ENCODE measurements around the gene SPARCL1. TPM values are rescaled to one million over a fixed set of nuclear protein-coding genes. Genes with fewer than 3 reads are reported as not detected.
"Not testable (repeated sequence)": the region's sequence is repeated elsewhere in the genome, so short reads cannot be mapped to it uniquely, and the experiment has no call there.

SPARCL1 gene, protein sequence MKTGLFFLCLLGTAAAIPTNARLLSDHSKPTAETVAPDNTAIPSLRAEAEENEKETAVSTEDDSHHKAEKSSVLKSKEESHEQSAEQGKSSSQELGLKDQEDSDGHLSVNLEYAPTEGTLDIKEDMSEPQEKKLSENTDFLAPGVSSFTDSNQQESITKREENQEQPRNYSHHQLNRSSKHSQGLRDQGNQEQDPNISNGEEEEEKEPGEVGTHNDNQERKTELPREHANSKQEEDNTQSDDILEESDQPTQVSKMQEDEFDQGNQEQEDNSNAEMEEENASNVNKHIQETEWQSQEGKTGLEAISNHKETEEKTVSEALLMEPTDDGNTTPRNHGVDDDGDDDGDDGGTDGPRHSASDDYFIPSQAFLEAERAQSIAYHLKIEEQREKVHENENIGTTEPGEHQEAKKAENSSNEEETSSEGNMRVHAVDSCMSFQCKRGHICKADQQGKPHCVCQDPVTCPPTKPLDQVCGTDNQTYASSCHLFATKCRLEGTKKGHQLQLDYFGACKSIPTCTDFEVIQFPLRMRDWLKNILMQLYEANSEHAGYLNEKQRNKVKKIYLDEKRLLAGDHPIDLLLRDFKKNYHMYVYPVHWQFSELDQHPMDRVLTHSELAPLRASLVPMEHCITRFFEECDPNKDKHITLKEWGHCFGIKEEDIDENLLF
- 783 TPM for total RNA-seq
- 1,320 TPM for polyA plus RNA-seq

GRCh38 chr4:87529187-87529586 lies at the start of gene SPARCL1:
SPARCL1 (minus strand) TSS chr4:87529376; CDS start chr4:87499574, 29,802 bp downstream.
- H3K4me3 ChIP-seq (ENCODE audit: low read depth, low read length), result peak within 1 kb of the TSS; percentile 64
- WGBS, result 17% methylated on average over 4 of the region's 4 CpGs
- no peaks in the 10 kb centered on the region for H3K4me1 ChIP-seq (ENCODE audit: insufficient read depth)
- peak; percentile 80 for DNase-seq (ENCODE audit: extremely low spot score)
- H3K36me3 ChIP-seq (ENCODE audit: insufficient read depth), result peaks cover 2% of the 10 kb centered on the region
- H3K27ac ChIP-seq (ENCODE audit: low read depth), result peak within 1 kb of the TSS; percentile 52

DNA sequence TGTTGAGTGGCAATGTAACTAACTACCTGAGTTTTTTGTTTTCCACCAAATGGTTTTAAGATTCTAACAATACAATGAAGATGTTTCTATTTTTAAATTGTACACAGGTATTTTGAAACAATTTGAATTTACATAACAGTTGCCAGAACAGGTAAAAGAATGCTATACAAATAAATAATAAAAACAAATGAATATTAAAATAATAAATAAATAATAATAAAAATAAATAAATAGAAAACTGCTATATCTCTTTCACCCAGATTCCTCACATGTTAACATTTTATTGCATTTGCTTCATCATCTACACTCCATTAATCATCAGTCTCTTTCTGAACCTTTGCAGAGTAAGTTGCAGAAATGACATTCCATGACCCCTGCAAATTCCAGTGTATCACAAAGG lies 46.8 kb upstream of the SPARCL1 start:
- no peaks in the 10 kb centered on the region for H3K36me3 ChIP-seq (ENCODE audit: insufficient read depth)
- no peak overlapping the region for H3K27ac ChIP-seq (ENCODE audit: low read depth)
- no peak overlapping the region for H3K4me3 ChIP-seq (ENCODE audit: low read depth, low read length)

DNA sequence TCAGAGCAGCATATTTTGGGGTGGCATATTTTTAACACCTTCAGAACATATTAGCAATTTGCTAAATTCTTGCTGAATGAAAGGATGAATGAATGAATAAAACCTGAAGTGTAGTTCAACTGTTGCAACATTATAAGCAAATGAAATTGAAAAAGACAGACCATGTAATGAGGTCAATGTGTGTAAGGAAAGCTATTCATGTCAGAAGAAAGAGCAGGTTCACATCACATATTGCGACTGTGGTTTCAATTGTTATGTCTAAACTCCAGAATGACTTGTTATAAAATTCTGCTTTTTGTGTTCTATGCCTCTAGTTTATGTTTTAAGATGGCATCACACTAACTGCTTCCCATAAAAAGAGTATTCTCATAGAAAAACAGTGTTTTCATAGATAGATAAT lies 46.2 kb upstream of the SPARCL1 start:
- 97% methylated on average over 1 of the region's 1 CpG for WGBS
- no peak for DNase-seq (ENCODE audit: extremely low spot score)
- Histone ChIP-seq H3K36me3 (ENCODE audit: insufficient read depth) (no peaks in the 10 kb centered on the region), H3K4me1 (ENCODE audit: insufficient read depth) (no peaks in the 10 kb centered on the region), H3K27ac (ENCODE audit: low read depth) (no peak overlapping the region), H3K4me3 (ENCODE audit: low read depth, low read length) (no peak overlapping the region)

More for the DNA sequence above, 46.8 kb upstream of the SPARCL1 start:
- H3K4me1 ChIP-seq (ENCODE audit: insufficient read depth), result no peaks in the 10 kb centered on the region
- DNase-seq (ENCODE audit: extremely low spot score), result no peak

DNA sequence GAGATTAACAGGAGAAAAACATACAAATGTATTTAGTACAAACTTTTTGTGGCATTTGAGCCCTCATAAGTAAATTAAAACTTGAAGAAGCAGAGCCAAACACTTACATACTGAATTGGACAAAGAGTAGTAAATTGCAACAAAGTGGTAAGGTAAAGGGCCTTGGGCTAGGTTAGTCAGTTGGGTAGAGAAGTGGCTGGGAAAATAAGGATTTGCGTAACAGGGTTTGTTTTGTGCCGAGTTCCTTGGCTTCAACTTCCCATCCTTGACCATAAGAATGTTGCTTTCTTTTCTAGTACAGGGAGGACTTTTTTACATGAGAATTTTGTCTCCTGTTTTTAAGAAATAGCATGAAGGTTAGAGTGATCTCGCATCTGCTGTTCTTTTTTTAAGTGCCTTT lies 45.8 kb upstream of the SPARCL1 start:
- H3K36me3 ChIP-seq (ENCODE audit: insufficient read depth), result no peaks in the 10 kb centered on the region
- DNase-seq (ENCODE audit: extremely low spot score), result no peak
- WGBS, result 91% methylated on average over 3 of the region's 3 CpGs
- no peaks in the 10 kb centered on the region for H3K4me1 ChIP-seq (ENCODE audit: insufficient read depth)
- no peak overlapping the region for H3K4me3 ChIP-seq (ENCODE audit: low read depth, low read length)
- no peak overlapping the region for H3K27ac ChIP-seq (ENCODE audit: low read depth)

GRCh38 chr4:87574376-87574775 lies 45.2 kb upstream of the SPARCL1 start:
- H3K36me3 ChIP-seq (ENCODE audit: insufficient read depth); DNase-seq (ENCODE audit: extremely low spot score); H3K27ac ChIP-seq (ENCODE audit: low read depth); H3K4me1 ChIP-seq (ENCODE audit: insufficient read depth); H3K4me3 ChIP-seq (ENCODE audit: low read depth, low read length): not testable (repeated sequence)

GRCh38 chr4:87570290-87570805 lies 41.2 kb upstream of the SPARCL1 start:
- WGBS, result 86% methylated on average over 5 of the region's 5 CpGs
- DNase-seq (ENCODE audit: extremely low spot score), result no peak
- H3K4me3 ChIP-seq (ENCODE audit: low read depth, low read length), result no peak overlapping the region

GRCh38 chr4:87567191-87567590 lies 38.0 kb upstream of the SPARCL1 start:
- no peak overlapping the region for H3K4me3 ChIP-seq (ENCODE audit: low read depth, low read length)
- no peaks in the 10 kb centered on the region for H3K36me3 ChIP-seq (ENCODE audit: insufficient read depth)
- DNase-seq (ENCODE audit: extremely low spot score), result no peak
- H3K27ac ChIP-seq (ENCODE audit: low read depth), result no peak overlapping the region
- no peaks in the 10 kb centered on the region for H3K4me1 ChIP-seq (ENCODE audit: insufficient read depth)
- 82% methylated on average over 2 of the region's 2 CpGs for WGBS

More at GRCh38 chr4:87570290-87570805, 41.2 kb upstream of the SPARCL1 start:
- Histone ChIP-seq H3K36me3 (ENCODE audit: insufficient read depth) (no peaks in the 10 kb centered on the region), H3K4me1 (ENCODE audit: insufficient read depth) (no peaks in the 10 kb centered on the region), H3K27ac (ENCODE audit: low read depth) (no peak overlapping the region)

DNA sequence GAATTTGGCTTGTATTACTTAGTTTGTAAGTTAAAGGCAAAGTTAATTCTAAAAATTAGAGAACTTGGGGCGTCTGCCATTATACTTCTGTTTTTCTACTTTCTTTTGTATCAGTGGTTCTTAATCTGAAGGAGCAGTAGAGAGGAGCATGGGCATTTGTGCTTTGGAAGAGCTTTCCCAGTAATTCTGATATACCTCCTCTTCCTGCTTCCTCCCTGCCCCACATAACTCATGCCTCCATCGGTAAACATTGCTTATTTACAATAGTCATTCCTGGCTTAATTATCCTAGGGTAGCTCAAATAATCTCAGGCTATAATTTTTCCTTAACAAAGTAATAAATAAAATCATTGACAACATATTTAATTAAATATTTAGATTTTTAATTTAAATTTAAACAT lies 37.1 kb upstream of the SPARCL1 start:
- Histone ChIP-seq H3K27ac (ENCODE audit: low read depth) (no peak overlapping the region), H3K4me1 (ENCODE audit: insufficient read depth) (no peaks in the 10 kb centered on the region), H3K36me3 (ENCODE audit: insufficient read depth) (no peaks in the 10 kb centered on the region), H3K4me3 (ENCODE audit: low read depth, low read length) (no peak overlapping the region)
- 58% methylated on average over 2 of the region's 2 CpGs for WGBS
- no peak for DNase-seq (ENCODE audit: extremely low spot score)

DNA sequence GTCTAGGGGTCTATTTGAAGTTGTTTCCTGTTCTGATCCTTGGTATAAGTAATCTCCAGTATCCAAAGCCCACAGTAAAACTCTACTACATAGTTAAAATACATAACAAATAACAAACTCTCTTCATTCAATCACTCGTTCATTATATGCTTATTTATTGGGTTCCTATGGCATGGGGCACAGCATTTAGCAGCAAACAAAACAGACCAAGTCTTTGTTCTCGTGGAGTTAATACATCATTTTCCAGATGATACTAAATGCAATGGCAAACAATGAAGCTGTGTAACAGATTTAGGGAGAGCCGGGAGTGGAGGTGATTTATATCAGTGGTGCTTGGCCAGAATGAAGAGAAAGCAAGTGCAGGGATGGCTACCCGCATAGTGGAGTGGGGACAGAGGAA lies 36.6 kb upstream of the SPARCL1 start:
- Histone ChIP-seq H3K4me3 (ENCODE audit: low read depth, low read length) (no peak overlapping the region), H3K27ac (ENCODE audit: low read depth) (no peak overlapping the region), H3K36me3 (ENCODE audit: insufficient read depth) (no peaks in the 10 kb centered on the region), H3K4me1 (ENCODE audit: insufficient read depth) (no peaks in the 10 kb centered on the region)
- 83% methylated on average over 4 of the region's 4 CpGs for WGBS
- no peak for DNase-seq (ENCODE audit: extremely low spot score)

GRCh38 chr4:87560802-87561201 lies 31.6 kb upstream of the SPARCL1 start:
- H3K36me3 ChIP-seq (ENCODE audit: insufficient read depth), result no peaks in the 10 kb centered on the region
- no peaks in the 10 kb centered on the region for H3K4me1 ChIP-seq (ENCODE audit: insufficient read depth)
- no peak for DNase-seq (ENCODE audit: extremely low spot score)
- H3K27ac ChIP-seq (ENCODE audit: low read depth), result no peak overlapping the region
- 95% methylated on average over 2 of the region's 2 CpGs for WGBS
- H3K4me3 ChIP-seq (ENCODE audit: low read depth, low read length), result no peak overlapping the region

DNA sequence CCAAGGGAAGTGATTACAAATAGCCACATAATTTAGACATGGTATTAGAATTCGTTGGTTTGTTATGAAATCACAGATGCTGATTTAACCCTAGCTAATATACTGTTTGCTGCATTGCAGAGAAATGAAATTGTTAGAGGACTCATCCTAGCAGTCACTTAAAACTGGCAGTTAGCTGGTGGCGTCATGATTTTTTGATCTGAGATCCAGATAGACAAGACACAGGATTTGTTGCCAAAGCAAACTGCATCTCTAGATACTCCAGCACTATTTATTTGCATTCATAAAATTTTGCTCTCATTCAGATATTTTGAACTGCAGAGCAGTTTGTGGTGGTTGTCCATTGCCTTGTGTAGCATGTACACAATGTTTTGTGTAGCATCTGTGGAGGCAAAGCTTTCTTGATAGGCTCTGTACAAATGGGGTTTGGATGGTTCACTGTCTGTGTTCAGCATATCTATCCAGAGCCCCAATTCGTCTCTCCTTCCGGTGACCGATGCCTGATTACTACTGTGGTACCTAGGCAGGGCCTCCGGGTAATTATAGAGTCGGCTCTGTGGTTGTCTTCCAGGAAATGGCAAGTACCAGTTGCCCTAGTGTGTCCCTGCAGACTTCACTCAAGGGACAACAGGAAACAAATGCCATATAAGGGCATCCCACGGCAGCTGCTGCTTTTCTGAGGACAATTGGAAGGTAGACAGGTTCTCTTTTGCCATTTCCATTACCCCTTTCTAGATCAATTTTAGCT lies 30.1 kb upstream of the SPARCL1 start:
- no peak for DNase-seq (ENCODE audit: extremely low spot score)
- 50% methylated on average over 8 of the region's 8 CpGs for WGBS

GRCh38 chr4:87557348-87557747 lies 28.2 kb upstream of the SPARCL1 start:
- 72% methylated on average over 2 of the region's 2 CpGs for WGBS
- Histone ChIP-seq H3K27ac (ENCODE audit: low read depth) (no peak overlapping the region), H3K4me3 (ENCODE audit: low read depth, low read length) (no peak overlapping the region), H3K36me3 (ENCODE audit: insufficient read depth) (no peaks in the 10 kb centered on the region), H3K4me1 (ENCODE audit: insufficient read depth) (no peaks in the 10 kb centered on the region)
- DNase-seq (ENCODE audit: extremely low spot score), result no peak

More for the DNA sequence above, 30.1 kb upstream of the SPARCL1 start:
- Histone ChIP-seq H3K4me1 (ENCODE audit: insufficient read depth) (no peaks in the 10 kb centered on the region), H3K4me3 (ENCODE audit: low read depth, low read length) (no peak overlapping the region), H3K36me3 (ENCODE audit: insufficient read depth) (no peaks in the 10 kb centered on the region), H3K27ac (ENCODE audit: low read depth) (no peak overlapping the region)

DNA sequence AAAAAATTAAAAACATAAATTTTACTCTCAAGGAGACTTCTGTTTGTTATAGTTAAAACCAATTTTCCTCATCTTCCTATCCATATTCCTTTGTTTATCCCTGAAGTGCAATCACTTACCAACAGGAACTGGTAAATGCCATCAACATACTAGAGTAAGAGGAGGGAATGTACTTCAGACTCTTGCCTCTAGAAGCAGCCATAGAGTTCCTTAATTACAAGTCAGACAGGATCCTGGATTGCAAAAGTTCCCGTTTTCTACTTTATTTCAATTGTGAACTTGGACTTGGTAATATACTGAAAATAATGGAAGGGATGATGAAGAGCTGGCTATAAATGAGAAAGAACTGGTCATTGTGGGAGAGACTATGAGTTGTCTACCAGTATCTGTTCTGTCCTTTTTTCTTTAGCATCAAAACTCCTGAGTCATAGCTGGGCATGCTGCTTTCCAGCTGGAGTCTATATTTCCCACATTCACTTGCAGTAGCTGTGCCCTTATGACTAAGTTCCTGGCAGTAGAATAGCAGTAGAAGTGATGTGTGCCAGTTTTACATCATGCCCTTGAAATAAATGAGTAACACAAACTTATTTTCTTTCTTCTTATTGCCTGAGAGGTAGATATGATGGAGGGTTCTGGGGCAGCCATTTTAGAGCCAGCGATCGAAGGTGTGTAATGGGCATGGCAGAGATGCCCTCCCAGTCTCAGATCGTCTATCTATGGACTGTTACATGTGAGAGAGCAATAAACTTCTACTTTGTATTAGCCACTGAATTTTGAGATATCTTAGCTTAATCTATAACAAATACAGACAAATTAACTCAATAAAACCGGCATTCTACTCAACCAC lies 26.8 kb upstream of the SPARCL1 start:
- no peak overlapping the region for H3K4me3 ChIP-seq (ENCODE audit: low read depth, low read length)
- DNase-seq (ENCODE audit: extremely low spot score), result no peak
- H3K36me3 ChIP-seq (ENCODE audit: insufficient read depth), result no peaks in the 10 kb centered on the region
- WGBS, result 91% methylated on average over 5 of the region's 5 CpGs
- H3K27ac ChIP-seq (ENCODE audit: low read depth), result no peak overlapping the region
- no peaks in the 10 kb centered on the region for H3K4me1 ChIP-seq (ENCODE audit: insufficient read depth)
